Duodenal mucosa (tissue), 2 donors: ENCODE measurements around the gene SLC25A18.

Experiments
- H3K27ac ChIP-seq: one replicate; pipeline ENCODE4 v1.7.0; 2013; ENCODE audit warnings: low read depth, low read length
- H3K27me3 ChIP-seq, 2 donors: one replicate each; pipeline ENCODE4 v1.7.0; 2013; ENCODE audit warnings: low read length in 2 of 2, control low read depth in 1 of 2; ENCODE audit not compliant: insufficient read depth in 2 of 2, control insufficient read depth in 1 of 2
- H3K36me3 ChIP-seq, 2 donors: one replicate each; pipeline ENCODE4 v1.7.0; 2013; ENCODE audit warnings: low read length in 2 of 2, control low read depth in 1 of 2; ENCODE audit not compliant: insufficient read depth in 2 of 2, control insufficient read depth in 1 of 2
- H3K4me1 ChIP-seq, 2 donors: one replicate each; pipeline ENCODE4 v1.7.0; 2013; ENCODE audit warnings: low read length in 2 of 2, control low read depth in 1 of 2; ENCODE audit not compliant: insufficient read depth in 2 of 2, control insufficient read depth in 1 of 2
- H3K4me3 ChIP-seq, 2 donors: one replicate each; pipeline ENCODE4 v1.7.0; 2013; ENCODE audit warnings: low read length in 2 of 2, low read depth in 1 of 2
- H3K9ac ChIP-seq, 2 donors: one replicate each; pipeline ENCODE4 v1.7.0; 2013; ENCODE audit warnings: low read length in 2 of 2, low read depth in 1 of 2
- H3K9me3 ChIP-seq, 2 donors: one replicate each; pipeline ENCODE4 v1.7.0; 2013; ENCODE audit warnings: low read length in 2 of 2, control low read depth in 1 of 2; ENCODE audit not compliant: control insufficient read depth in 1 of 2

Gene SLC25A18

DNA sequence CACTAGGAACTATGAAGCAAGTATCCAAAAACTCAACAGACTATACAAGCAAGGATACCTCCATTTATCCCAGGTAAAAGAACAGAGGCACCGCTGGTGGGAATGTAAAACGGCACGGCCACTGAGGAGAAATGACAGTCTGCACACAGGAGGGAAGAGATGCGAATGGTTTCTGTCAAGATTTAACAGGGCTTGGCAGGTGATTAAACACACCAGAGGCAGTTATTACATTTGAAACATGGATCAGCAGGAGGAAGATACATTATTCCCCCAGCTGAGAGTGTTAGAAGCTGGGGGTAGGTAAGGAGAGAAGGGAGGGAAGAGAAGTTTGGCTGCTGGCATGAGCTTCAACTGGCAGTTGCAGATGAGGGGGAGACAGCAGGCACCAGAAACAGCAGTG is 35.0 kb downstream of the SLC25A18 start:
- peaks cover 40 to 72% of the 10 kb centered on the region in 2 donors for H3K36me3 ChIP-seq
- no peaks in the 10 kb centered on the region for H3K4me1 ChIP-seq
- no peaks in the 10 kb centered on the region for H3K9me3 ChIP-seq
- H3K9ac ChIP-seq: no peak overlapping the region
- no peak overlapping the region for H3K27ac ChIP-seq
- H3K27me3 ChIP-seq: no peaks in the 10 kb centered on the region
- H3K4me3 ChIP-seq: no peak overlapping the region

DNA sequence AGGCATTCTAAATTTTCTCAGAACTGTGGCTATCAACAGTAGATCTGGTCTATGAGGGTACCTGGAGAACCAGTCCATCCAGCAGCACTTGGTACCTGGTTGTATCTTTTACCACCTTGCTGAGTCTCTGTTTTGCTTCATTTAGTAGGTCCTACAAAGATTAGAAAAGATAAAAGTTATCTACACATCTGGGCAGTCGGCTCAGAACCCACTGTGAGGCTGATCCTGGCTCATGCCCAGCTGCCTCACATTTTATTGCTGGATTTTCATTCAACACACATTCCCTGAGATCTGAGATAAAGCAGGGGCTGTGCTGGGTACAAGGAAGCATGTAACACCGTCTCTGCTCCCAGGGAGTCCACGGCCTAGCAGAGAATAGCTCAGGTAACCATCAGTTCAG is 37.7 kb downstream of the SLC25A18 start:
- Histone ChIP-seq H3K4me1 (no peaks in the 10 kb centered on the region), H3K27me3 (no peaks in the 10 kb centered on the region), H3K36me3 (peaks cover 26 to 57% of the 10 kb centered on the region in 2 donors), H3K4me3 (no peak overlapping the region), H3K27ac (no peak overlapping the region), H3K9ac (no peak overlapping the region), H3K9me3 (no peaks in the 10 kb centered on the region)

DNA sequence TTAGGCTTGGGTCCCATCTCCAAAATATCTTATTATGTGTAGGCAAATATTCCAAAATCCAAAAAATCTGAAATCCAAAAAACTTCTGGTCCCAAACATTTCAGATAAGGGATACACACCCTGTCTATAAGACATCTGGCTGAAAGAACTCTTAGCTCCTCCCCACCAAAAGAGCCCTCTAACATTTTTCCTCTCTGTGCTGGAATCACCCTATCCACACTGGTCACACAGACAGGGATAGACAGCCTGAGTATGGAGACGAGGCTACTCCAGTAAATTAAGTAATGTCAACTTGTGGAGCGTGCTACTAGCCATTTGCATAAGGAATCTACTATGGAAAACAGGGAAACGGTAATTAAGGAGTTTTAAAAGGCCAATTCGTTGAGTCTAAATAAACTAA is 40.4 kb downstream of the SLC25A18 start:
- H3K27ac ChIP-seq: no peak overlapping the region
- no peak overlapping the region for H3K4me3 ChIP-seq
- H3K9me3 ChIP-seq: no peaks in the 10 kb centered on the region
- H3K36me3 ChIP-seq: peaks cover 14 to 50% of the 10 kb centered on the region in 2 donors
- no peak overlapping the region for H3K9ac ChIP-seq
- no peaks in the 10 kb centered on the region for H3K27me3 ChIP-seq
- no peaks in the 10 kb centered on the region for H3K4me1 ChIP-seq

DNA sequence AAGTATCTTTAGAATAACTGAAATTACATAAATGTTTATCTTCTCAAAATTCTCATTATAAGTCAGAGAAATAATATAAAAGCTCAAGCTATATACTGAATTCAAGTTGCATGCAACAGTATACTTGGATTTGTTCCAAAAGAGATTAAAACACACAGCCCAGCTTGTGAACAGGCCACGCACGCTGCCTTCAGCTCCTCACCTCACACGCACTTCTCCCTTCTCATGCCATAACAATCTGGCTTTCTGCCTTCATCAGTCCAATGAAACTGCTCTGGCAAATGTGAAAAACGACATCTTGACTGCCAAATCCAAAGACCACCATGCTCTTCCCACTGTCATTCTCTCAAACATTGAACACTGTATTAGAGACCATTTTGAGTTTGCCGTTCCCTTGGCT is 43.2 kb downstream of the SLC25A18 start:
- Histone ChIP-seq H3K36me3 (peaks cover 8 to 47% of the 10 kb centered on the region in 2 donors), H3K4me3 (no peak overlapping the region), H3K9ac (no peak overlapping the region), H3K27ac (no peak overlapping the region), H3K4me1 (no peaks in the 10 kb centered on the region), H3K9me3 (no peaks in the 10 kb centered on the region), H3K27me3 (no peaks in the 10 kb centered on the region)

DNA sequence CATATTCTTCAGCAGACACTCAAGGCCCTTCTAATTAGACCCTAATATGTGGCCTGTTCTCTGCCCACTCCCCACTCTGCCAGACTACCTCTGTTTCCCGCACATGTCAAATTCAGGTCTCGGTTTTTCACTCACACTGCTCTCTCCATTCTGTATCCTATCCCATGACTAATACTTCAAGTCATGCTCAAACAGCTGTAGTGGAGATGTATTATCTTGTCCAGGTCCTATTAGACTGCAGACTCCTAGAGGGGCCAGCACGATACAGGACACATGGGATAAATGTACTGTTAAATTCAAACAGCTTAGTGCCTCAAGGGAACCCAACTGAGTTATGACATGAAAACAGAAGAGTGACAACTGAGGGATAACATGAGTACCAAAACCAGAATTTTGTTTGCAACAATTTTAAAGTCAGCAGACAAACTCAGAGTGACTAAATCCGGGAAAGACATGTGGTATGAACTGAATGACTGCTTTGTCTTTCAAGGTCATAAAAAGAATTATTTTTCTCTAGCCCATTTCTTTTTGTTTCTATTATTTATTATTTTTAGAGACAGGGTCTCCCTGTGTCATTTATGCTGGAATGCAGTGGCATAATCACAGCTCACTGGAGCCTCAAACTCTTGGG is 44.7 kb downstream of the SLC25A18 start:
- Histone ChIP-seq H3K4me1 (no peaks in the 10 kb centered on the region), H3K4me3 (no peak overlapping the region), H3K36me3 (peaks cover 22 to 61% of the 10 kb centered on the region in 2 donors), H3K27me3 (no peaks in the 10 kb centered on the region), H3K9ac (no peak overlapping the region), H3K9me3 (no peaks in the 10 kb centered on the region), H3K27ac (no peak overlapping the region)

DNA sequence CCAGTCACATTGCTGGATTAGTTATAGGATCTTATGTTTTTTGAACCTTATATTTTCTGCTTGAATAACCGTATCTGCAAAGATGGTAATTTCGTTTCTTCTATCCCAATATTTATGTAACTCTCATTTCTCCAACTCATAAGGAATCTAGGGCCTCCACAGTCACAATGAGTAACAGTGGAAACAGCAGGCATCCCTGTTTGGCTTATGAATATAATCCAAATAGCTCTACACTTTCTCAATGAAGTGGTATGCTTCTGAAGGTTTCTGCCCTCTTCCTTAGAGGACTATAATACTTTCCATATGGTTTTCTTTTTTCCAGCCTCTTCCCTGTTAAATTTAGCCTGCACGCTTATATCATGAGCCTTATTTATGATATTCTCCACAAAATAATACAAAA is 48.8 kb downstream of the SLC25A18 start:
- no peaks in the 10 kb centered on the region for H3K9me3 ChIP-seq
- no peak overlapping the region for H3K4me3 ChIP-seq
- H3K27ac ChIP-seq: no peak overlapping the region
- no peak overlapping the region for H3K9ac ChIP-seq
- H3K4me1 ChIP-seq: no peaks in the 10 kb centered on the region
- H3K27me3 ChIP-seq: no peaks in the 10 kb centered on the region
- peaks cover 17 to 48% of the 10 kb centered on the region in 2 donors for H3K36me3 ChIP-seq

DNA sequence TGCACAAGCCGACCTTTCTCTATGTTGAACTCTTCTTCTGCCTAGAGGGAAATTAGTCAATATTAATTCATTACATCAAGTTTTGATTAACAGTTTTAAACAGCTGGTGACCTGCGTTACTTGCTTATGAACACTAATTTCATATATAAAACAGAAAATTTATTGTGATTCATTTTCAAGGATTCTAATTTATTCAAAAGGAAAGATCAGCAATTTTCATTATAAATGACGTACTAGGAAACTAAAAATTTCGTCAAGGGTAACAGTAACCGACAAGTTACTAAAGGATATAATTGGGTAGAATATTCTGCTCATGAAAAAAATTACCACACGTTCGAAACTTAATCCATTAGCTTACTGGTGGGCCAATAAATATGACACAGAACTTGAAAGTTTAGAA is 50.0 kb downstream of the SLC25A18 start:
- Histone ChIP-seq H3K27me3 (no peaks in the 10 kb centered on the region), H3K27ac (no peak overlapping the region), H3K9ac (no peak overlapping the region), H3K36me3 (peaks cover 14 to 48% of the 10 kb centered on the region in 2 donors), H3K4me3 (no peak overlapping the region), H3K9me3 (no peaks in the 10 kb centered on the region), H3K4me1 (no peaks in the 10 kb centered on the region)

DNA sequence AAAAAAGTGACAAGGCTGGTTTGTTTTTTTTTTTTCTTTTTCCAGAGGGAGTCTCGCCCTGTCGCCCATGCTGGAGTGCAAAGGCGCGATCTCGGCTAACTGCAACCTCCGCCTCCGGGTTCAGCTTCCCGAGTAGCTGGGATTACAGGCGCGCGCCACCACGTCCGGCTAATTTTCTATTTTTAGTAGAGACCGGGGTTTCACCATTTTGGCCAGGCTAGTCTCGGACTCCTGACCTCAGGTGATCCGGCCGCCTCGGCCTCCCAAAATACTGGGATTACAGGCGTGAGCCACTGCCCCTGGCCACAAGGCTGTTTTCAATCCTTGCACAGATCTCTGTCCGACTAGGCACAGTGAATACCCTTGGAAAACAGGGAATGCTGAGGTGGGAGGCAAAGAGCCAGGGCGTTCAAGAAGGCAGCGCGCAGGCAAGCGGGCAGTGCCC is 64.7 kb downstream of the SLC25A18 start:
- Histone ChIP-seq H3K27me3 (no peaks in the 10 kb centered on the region), H3K9me3 (no peaks in the 10 kb centered on the region), H3K27ac (peak overlapping the region; percentile 86), H3K9ac (peak overlapping the region; percentile 98 to 99), H3K36me3 (peaks cover 0 to 15% of the 10 kb centered on the region in 2 donors), H3K4me1 (peaks cover 7 to 10% of the 10 kb centered on the region in 2 donors), H3K4me3 (peak overlapping the region; percentile 98 to 100)

DNA sequence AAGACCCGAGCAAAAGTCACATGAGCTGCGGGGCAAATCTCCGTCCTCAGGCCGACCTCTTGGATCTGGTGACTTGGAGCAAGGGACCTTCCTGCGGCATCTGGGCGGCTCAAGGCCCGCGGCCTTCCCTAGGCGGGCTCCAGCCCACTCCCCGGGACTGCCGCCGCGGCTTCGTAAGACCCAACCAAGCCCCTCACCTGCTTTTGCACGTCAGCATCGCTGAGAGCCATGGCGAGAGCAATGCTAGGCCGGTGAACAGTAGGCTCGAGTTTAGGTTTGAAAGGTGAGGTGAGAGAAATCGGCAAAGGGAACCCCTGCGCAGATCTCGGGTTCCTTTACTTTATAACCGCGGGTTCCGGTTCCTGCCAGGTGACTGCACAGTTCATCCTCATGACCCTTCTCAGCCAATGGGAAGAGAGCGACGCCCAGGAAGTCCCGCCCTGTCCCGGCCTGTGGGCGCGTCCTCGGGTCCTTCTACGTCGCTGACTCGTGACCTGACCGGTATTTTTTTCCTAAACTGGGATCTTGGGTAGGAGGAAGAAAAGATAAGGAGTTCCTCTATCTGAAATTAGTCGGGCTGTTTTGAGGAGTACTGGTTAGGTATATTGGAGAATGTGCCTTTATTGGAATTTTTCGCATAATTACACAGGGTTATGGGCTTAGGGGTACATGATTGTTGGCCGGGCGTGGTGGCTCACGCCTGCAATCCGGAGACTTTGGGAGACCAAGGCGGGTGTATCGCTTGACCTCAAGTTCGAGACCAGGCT is 65.3 kb downstream of the SLC25A18 start, which contains the start of gene ATP6V1E1:
ATP6V1E1 (minus strand) TSS at position 344 of the 767 bp plus-strand sequence; CDS start at position 230, 114 bp downstream.
- H3K27ac ChIP-seq: peak within 1 kb of the TSS; percentile 87
- peak within 1 kb of the TSS; percentile 98 to 99 for H3K9ac ChIP-seq
- no peaks in the 10 kb centered on the region for H3K9me3 ChIP-seq
- H3K4me1 ChIP-seq: peaks cover 7 to 10% of the 10 kb centered on the region in 2 donors
- H3K36me3 ChIP-seq: peaks cover 0 to 9% of the 10 kb centered on the region in 2 donors
- peak within 1 kb of the TSS; percentile 98 to 100 for H3K4me3 ChIP-seq
- no peaks in the 10 kb centered on the region for H3K27me3 ChIP-seq

DNA sequence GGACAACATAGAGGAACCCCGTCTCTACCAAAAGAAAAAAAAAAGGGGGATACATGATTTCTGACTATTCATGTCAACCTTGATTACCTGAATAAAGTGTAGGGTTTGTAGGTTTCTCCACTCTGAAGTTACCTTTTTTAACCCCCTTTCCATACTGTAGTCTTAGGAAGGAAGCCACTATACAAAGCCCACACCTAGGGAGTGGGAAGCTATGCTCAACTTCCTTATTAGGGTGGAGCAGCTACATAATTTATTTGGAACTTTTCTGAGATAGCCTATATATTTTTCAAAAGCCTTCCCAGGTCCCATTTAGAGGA is 65.8 kb downstream of the SLC25A18 start:
- Histone ChIP-seq H3K27me3 (no peaks in the 10 kb centered on the region), H3K9ac (peak overlapping the region; percentile 98 to 99), H3K4me1 (peaks cover 7 to 10% of the 10 kb centered on the region in 2 donors), H3K36me3 (peaks cover 0 to 6% of the 10 kb centered on the region in 2 donors), H3K4me3 (peak overlapping the region; percentile 98 to 100), H3K9me3 (no peaks in the 10 kb centered on the region), H3K27ac (peak overlapping the region; percentile 87)
